NB4 (cell line): ENCODE data around the gene TRIM62.

Source experiments
- CTCF ChIP-seq: IDR thresholded peaks from one replicate; pipeline ENCODE4 v1.5.1; 2012; ENCODE audit warnings: low read depth, low read length
- POLR2A ChIP-seq: IDR thresholded peaks from 2 replicates; pipeline ENCODE4 v1.6.1; 2011; ENCODE audit warnings: mild to moderate bottlenecking; ENCODE audit not compliant: insufficient read length; ENCODE audit errors: extremely low read depth

- TF ChIP-seq CTCF = no peak
- no peak for TF ChIP-seq POLR2A
These were observed 25.8 kb downstream of the TRIM62 start for GRCh38 chr1:33155877-33156538.
